ENCODE measurements around the gene OR7A10. TPM values are rescaled to one million over a fixed set of nuclear protein-coding genes. Genes with fewer than 3 reads are reported as not detected.
"Not testable (repeated sequence)": the region's sequence is repeated elsewhere in the genome, so short reads cannot be mapped to it uniquely, and the experiment has no call there.

OR7A10 gene
- total RNA-seq, 2 donors from 2014 or later, result not detected

- H3K27ac Mint-ChIP-seq, result no peak overlapping the region
- ATAC-seq (no peak), DNase-seq (no peak)
- H3K9me3 ChIP-seq (ENCODE audit: control insufficient read depth, low read length, poor library complexity, severe bottlenecking), result peaks cover 4% of the 10 kb centered on the region
- H3K4me1 Mint-ChIP-seq, result peaks cover 3% of the 10 kb centered on the region
- H3K4me3 Mint-ChIP-seq, result no peak overlapping the region
- no peaks in the 10 kb centered on the region for H3K36me3 Mint-ChIP-seq (ENCODE audit: low read depth)
- peaks cover 50% of the 10 kb centered on the region for H3K27me3 Mint-ChIP-seq
Measured at GRCh38 chr19:14821937-14822336, 26.8 kb downstream of the OR7A10 start.

GRCh38 chr19:14818588-14818987 is 30.1 kb downstream of the OR7A10 start:
- H3K36me3 Mint-ChIP-seq (ENCODE audit: low read depth), result no peaks in the 10 kb centered on the region
- H3K4me1 Mint-ChIP-seq, result peaks cover 3% of the 10 kb centered on the region
- DNase-seq (no peak), ATAC-seq (no peak)
- H3K27me3 Mint-ChIP-seq, result peaks cover 29% of the 10 kb centered on the region
- H3K9me3 ChIP-seq (ENCODE audit: control insufficient read depth, low read length, poor library complexity, severe bottlenecking), result no peaks in the 10 kb centered on the region
- H3K4me3 Mint-ChIP-seq, result no peak overlapping the region
- no peak overlapping the region for H3K27ac Mint-ChIP-seq

- no peak for DNase-seq
- H3K27ac Mint-ChIP-seq, result no peak overlapping the region
Measured at GRCh38 chr19:14817052-14817451, 31.7 kb downstream of the OR7A10 start.

GRCh38 chr19:14814982-14815652 is 33.6 kb downstream of the OR7A10 start:
- H3K27ac Mint-ChIP-seq, result no peak overlapping the region
- ATAC-seq (no peak), DNase-seq (no peak)
- H3K4me1 Mint-ChIP-seq, result peaks cover 2% of the 10 kb centered on the region
- H3K36me3 Mint-ChIP-seq (ENCODE audit: low read depth), result no peaks in the 10 kb centered on the region
- peaks cover 11% of the 10 kb centered on the region for H3K27me3 Mint-ChIP-seq
- no peaks in the 10 kb centered on the region for H3K9me3 ChIP-seq (ENCODE audit: control insufficient read depth, low read length, poor library complexity, severe bottlenecking)
- H3K4me3 Mint-ChIP-seq, result no peak overlapping the region

More at GRCh38 chr19:14817052-14817451, 31.7 kb downstream of the OR7A10 start:
- Mint-ChIP-seq H3K27me3 (peaks cover 20% of the 10 kb centered on the region), H3K4me3 (no peak overlapping the region), H3K4me1 (peaks cover 3% of the 10 kb centered on the region), H3K36me3 (ENCODE audit: low read depth) (no peaks in the 10 kb centered on the region)
- no peaks in the 10 kb centered on the region for H3K9me3 ChIP-seq (ENCODE audit: control insufficient read depth, low read length, poor library complexity, severe bottlenecking)
- no peak for ATAC-seq

GRCh38 chr19:14809272-14810057 is 39.3 kb downstream of the OR7A10 start:
- Mint-ChIP-seq H3K4me3 (no peak overlapping the region), H3K4me1 (peaks cover 6% of the 10 kb centered on the region), H3K36me3 (ENCODE audit: low read depth) (no peaks in the 10 kb centered on the region), H3K27ac (no peak overlapping the region), H3K27me3 (peaks cover 21% of the 10 kb centered on the region)
- no peaks in the 10 kb centered on the region for H3K9me3 ChIP-seq (ENCODE audit: control insufficient read depth, low read length, poor library complexity, severe bottlenecking)
- ATAC-seq, result no peak
- DNase-seq, result no peak

GRCh38 chr19:14804765-14805164 is 44.0 kb downstream of the OR7A10 start:
- H3K4me1 Mint-ChIP-seq, result peaks cover 4% of the 10 kb centered on the region
- H3K9me3 ChIP-seq (ENCODE audit: control insufficient read depth, low read length, poor library complexity, severe bottlenecking), result no peaks in the 10 kb centered on the region
- no peaks in the 10 kb centered on the region for H3K36me3 Mint-ChIP-seq (ENCODE audit: low read depth)
- no peak overlapping the region for H3K27ac Mint-ChIP-seq
- no peak for ATAC-seq
- H3K27me3 Mint-ChIP-seq, result peaks cover 38% of the 10 kb centered on the region
- no peak for DNase-seq
- no peak overlapping the region for H3K4me3 Mint-ChIP-seq

- peaks cover 34% of the 10 kb centered on the region for H3K27me3 Mint-ChIP-seq
- H3K4me3 Mint-ChIP-seq, result no peak overlapping the region
- H3K27ac Mint-ChIP-seq, result no peak overlapping the region
- H3K4me1 Mint-ChIP-seq, result no peaks in the 10 kb centered on the region
- DNase-seq (no peak), ATAC-seq (no peak)
- no peaks in the 10 kb centered on the region for H3K9me3 ChIP-seq (ENCODE audit: control insufficient read depth, low read length, poor library complexity, severe bottlenecking)
- no peaks in the 10 kb centered on the region for H3K36me3 Mint-ChIP-seq (ENCODE audit: low read depth)
Measured at GRCh38 chr19:14798760-14799159, 50.0 kb downstream of the OR7A10 start.

GRCh38 chr19:14796021-14796420 is 52.7 kb downstream of the OR7A10 start:
- no peak for ATAC-seq
- H3K9me3 ChIP-seq (ENCODE audit: control insufficient read depth, low read length, poor library complexity, severe bottlenecking), result no peaks in the 10 kb centered on the region
- no peaks in the 10 kb centered on the region for H3K36me3 Mint-ChIP-seq (ENCODE audit: low read depth)
- DNase-seq, result no peak
- peaks cover 27% of the 10 kb centered on the region for H3K27me3 Mint-ChIP-seq
- no peaks in the 10 kb centered on the region for H3K4me1 Mint-ChIP-seq
- no peak overlapping the region for H3K4me3 Mint-ChIP-seq
- H3K27ac Mint-ChIP-seq, result no peak overlapping the region

GRCh38 chr19:14795078-14795721 is 53.5 kb downstream of the OR7A10 start:
- H3K4me1 Mint-ChIP-seq, result no peaks in the 10 kb centered on the region
- H3K27ac Mint-ChIP-seq, result no peak overlapping the region
- no peak overlapping the region for H3K4me3 Mint-ChIP-seq
- no peaks in the 10 kb centered on the region for H3K36me3 Mint-ChIP-seq (ENCODE audit: low read depth)
- DNase-seq (no peak), ATAC-seq (no peak)
- no peaks in the 10 kb centered on the region for H3K9me3 ChIP-seq (ENCODE audit: control insufficient read depth, low read length, poor library complexity, severe bottlenecking)
- H3K27me3 Mint-ChIP-seq, result peaks cover 19% of the 10 kb centered on the region

- not testable (repeated sequence) for H3K27ac Mint-ChIP-seq
Measured at GRCh38 chr19:14792250-14792649, 56.5 kb downstream of the OR7A10 start.

More at GRCh38 chr19:14792250-14792649, 56.5 kb downstream of the OR7A10 start:
- H3K27me3 Mint-ChIP-seq; DNase-seq; H3K9me3 ChIP-seq (ENCODE audit: control insufficient read depth, low read length, poor library complexity, severe bottlenecking); ATAC-seq; H3K4me1 Mint-ChIP-seq; H3K4me3 Mint-ChIP-seq; H3K36me3 Mint-ChIP-seq (ENCODE audit: low read depth): not testable (repeated sequence)

Other genes starting within 250 kb of the OR7A10 start
- under 1 TPM in 1 of 2 donors, not detected in 1; 0.15 TPM for gene ADGRE3, start 174.1 kb downstream of the OR7A10 start, total RNA-seq
- gene ZNF333, start 158.9 kb downstream of the OR7A10 start, total RNA-seq, result 10 to 100 TPM; 17.6 to 22.7 TPM
- gene ADGRE2, start 70.4 kb downstream of the OR7A10 start, total RNA-seq, result 10 to 100 TPM in 1 of 2 donors, 1 to 10 TPM in 1; 5.3 to 20.6 TPM
- gene OR7A5, start 13.7 kb downstream of the OR7A10 start, total RNA-seq, result not detected
- not detected for gene OR7C1, start 13.7 kb downstream of the OR7A10 start, total RNA-seq
- not detected for gene OR7A17, start 37.2 kb upstream of the OR7A10 start, total RNA-seq
- not detected for gene OR7C2, start 92.6 kb upstream of the OR7A10 start, total RNA-seq
- not detected for gene SLC1A6, start 130.9 kb upstream of the OR7A10 start, total RNA-seq
- gene CASP14, start 200.6 kb upstream of the OR7A10 start, total RNA-seq, result not detected
- gene OR1I1, start 233.3 kb upstream of the OR7A10 start, total RNA-seq, result not detected

All from T-helper 17 cell (primary cell).